PC-3 (cell line): Measurements from ENCODE around the gene AMZ1. TPM values are rescaled to one million over a fixed set of nuclear protein-coding genes. Genes with fewer than 3 reads are reported as not detected.

Experiments used
- ATAC-seq: fragments of 200-7000 bp; cut with Tn5 transposase; 2 replicates; pipeline ENCODE4 v1.9.1; 2020; ENCODE audit warnings: mild to moderate bottlenecking, moderate library complexity
- BruUV-seq: library from RNA; stranded (reverse); fragments of 400-500 nt; replicated peaks from 2 replicates; lab custom pipeline; 2021; lab: Mats Ljungman, UMichigan
- CTCF ChIA-PET: fragments of 300-600 bp; sonication (Branson Sonifier 250); formaldehyde crosslinking; loops from one replicate; lab custom pipeline; 2022; ENCODE audit warnings: antibody characterized with exemption; lab: Charles Lee
- POLR2A ChIA-PET: fragments of 300-600 bp; sonication (Branson Sonifier 250); formaldehyde crosslinking; loops from one replicate; lab custom pipeline; 2022; ENCODE audit warnings: antibody characterized with exemption; ENCODE audit not compliant: unreplicated experiment; lab: Charles Lee
- DNase-seq: peaks from one replicate; pipeline ENCODE4 v3.0.0-alpha.2; 2015
- H2AFZ ChIP-seq: fragments of 300-600 bp; sonication (generic); 2 replicates; pipeline ENCODE4 v1.6.0; 2016; ENCODE audit warnings: antibody characterized with exemption, low read length
- H3F3A ChIP-seq: fragments of 300-600 bp; sonication (generic); one replicate; pipeline ENCODE4 v1.6.0; 2017; ENCODE audit warnings: antibody characterized with exemption, low read length, control low read depth, mild to moderate bottlenecking; ENCODE audit not compliant: unreplicated experiment
- H3K27ac ChIP-seq: fragments of 300-600 bp; sonication (generic); 2 replicates; pipeline ENCODE4 v1.5.1; 2016; ENCODE audit warnings: mild to moderate bottlenecking, low read length
- H3K27me3 ChIP-seq: fragments of 300-600 bp; sonication (generic); 2 replicates; pipeline ENCODE4 v1.6.1; 2016; ENCODE audit warnings: low read length, mixed read lengths
- H3K36me3 ChIP-seq: fragments of 300-600 bp; sonication (generic); 2 replicates; pipeline ENCODE4 v1.6.1; 2016; ENCODE audit warnings: low read depth, mixed run types, low read length, mixed read lengths
- H3K4me1 ChIP-seq: fragments of 300-600 bp; sonication (generic); 2 replicates; pipeline ENCODE4 v1.5.1; 2016; ENCODE audit warnings: low read length; ENCODE audit not compliant: insufficient read depth
- H3K4me2 ChIP-seq: fragments of 300-600 bp; sonication (generic); 2 replicates; pipeline ENCODE4 v1.6.0; 2016; ENCODE audit warnings: low read length
- H3K4me3 ChIP-seq: fragments of 300-600 bp; sonication (generic); 2 replicates; pipeline ENCODE4 v1.5.1; 2016; ENCODE audit warnings: mild to moderate bottlenecking, low read length, mixed read lengths
- H3K79me2 ChIP-seq: fragments of 300-600 bp; sonication (generic); 2 replicates; pipeline ENCODE4 v1.6.1; 2017; ENCODE audit warnings: low read length, mixed read lengths
- H3K9ac ChIP-seq: fragments of 300-600 bp; sonication (generic); 2 replicates; pipeline ENCODE4 v1.6.0; 2016; ENCODE audit warnings: mild to moderate bottlenecking, low read length
- H3K9me2 ChIP-seq: fragments of 300-600 bp; sonication (generic); replicated peaks from 2 replicates; pipeline ENCODE4 v1.6.1; 2016; ENCODE audit warnings: mixed run types, low read length, mixed read lengths
- H3K9me3 ChIP-seq: fragments of 300-600 bp; sonication (generic); 2 replicates; pipeline ENCODE4 v1.6.1; 2016; ENCODE audit warnings: low read length, mixed read lengths
- H4K20me1 ChIP-seq: fragments of 300-600 bp; sonication (generic); 2 replicates; pipeline ENCODE4 v1.6.1; 2016; ENCODE audit warnings: low read length, mixed read lengths
- EZH2 ChIP-seq: fragments of 300-600 bp; sonication (generic); IDR thresholded peaks from one replicate; pipeline ENCODE4 v1.6.1; 2017; ENCODE audit warnings: antibody characterized with exemption, mild to moderate bottlenecking, low read length; ENCODE audit not compliant: unreplicated experiment
- EZH2phosphoT487 ChIP-seq: fragments of 300-600 bp; sonication (generic); IDR thresholded peaks from 2 replicates; pipeline ENCODE4 v1.6.1; 2018; ENCODE audit warnings: mild to moderate bottlenecking, antibody characterized with exemption, low read length, borderline replicate concordance
- intact Hi-C: fragments of 100-400 bp; cut with micrococcal nuclease; formaldehyde crosslinking; loops from 2 replicates; pipeline ENCODE4 v1.9.0; 2023
- total RNA-seq: library from RNA; depleted of rRNA; stranded (reverse); fragments of >200 nt; gene quantifications from 2 replicates; pipeline ENCODE4 v1.2.3, GENCODE V29; 2014
- TF ChIP-seq, protein P1 (sequence below): fragments of 300-600 bp; sonication (generic); conservative IDR thresholded peaks from 2 replicates; pipeline ENCODE4 v1.5.1; 2017; ENCODE audit warnings: antibody characterized with exemption, low read depth, mild to moderate bottlenecking, low read length

The AMZ1 gene
- total RNA-seq, 1 experiment from 2014 or later = not detected

DNA sequence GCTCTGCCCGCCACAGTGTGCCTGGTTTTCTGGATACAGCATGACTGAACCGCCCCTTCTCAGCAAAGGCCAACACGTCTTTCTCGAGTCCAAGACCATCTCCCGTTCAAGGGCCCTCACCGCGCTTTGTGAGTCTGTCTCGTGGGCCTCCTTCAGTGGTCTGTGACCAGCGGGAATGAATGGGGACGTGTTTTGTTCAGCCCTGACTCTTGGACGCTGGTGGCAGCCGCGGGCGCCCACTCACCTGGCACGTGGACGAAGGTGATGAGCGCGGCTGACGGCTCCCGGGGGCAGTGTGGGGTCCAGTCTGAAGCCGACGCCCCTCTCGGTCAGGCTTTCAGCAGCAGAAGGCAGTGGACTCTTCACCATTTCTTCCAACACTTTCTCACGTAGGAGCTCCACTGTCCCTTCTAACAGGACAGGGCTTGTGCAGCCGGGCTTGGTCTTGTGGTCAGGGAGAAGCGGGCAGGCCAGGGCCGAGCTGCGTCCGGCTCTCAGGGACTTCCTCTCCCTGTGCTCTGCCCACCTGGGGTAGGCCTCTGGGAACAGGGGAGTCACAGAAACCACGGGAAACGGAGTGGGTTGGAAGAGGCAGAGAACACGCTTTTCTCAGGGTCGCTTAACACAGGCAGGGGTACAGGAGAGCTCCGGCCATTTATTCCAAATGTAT lies 30.4 kb downstream of the AMZ1 start:
- intact Hi-C loops = no loop called here
- ATAC-seq (no peak), DNase-seq (no peak)
- Histone ChIP-seq H3K27ac (no peak overlapping the region), H3K4me3 (no peak overlapping the region), H3K9ac (no peak overlapping the region), H3K36me3 (no peaks in the 10 kb centered on the region), H3K27me3 (no peaks in the 10 kb centered on the region), H3K79me2 (no peaks in the 10 kb centered on the region), H4K20me1 (no peaks in the 10 kb centered on the region), H3K9me2 (no peaks in the 10 kb centered on the region), H2AFZ (no peak overlapping the region), H3F3A (no peaks in the 10 kb centered on the region), H3K4me2 (no peak overlapping the region), H3K4me1 (0 out of 2 replicates have a peak, but pooled peaks cover 3% of the 10 kb centered on the region), H3K9me3 (no peaks in the 10 kb centered on the region)
- CTCF ChIA-PET = interaction anchor here (0.6 kb wide), 1 partner anchor 25 kb away, joined by 3 read pairs; no protein-coding TSS in a partner anchor
- TF ChIP-seq, protein P1, sequence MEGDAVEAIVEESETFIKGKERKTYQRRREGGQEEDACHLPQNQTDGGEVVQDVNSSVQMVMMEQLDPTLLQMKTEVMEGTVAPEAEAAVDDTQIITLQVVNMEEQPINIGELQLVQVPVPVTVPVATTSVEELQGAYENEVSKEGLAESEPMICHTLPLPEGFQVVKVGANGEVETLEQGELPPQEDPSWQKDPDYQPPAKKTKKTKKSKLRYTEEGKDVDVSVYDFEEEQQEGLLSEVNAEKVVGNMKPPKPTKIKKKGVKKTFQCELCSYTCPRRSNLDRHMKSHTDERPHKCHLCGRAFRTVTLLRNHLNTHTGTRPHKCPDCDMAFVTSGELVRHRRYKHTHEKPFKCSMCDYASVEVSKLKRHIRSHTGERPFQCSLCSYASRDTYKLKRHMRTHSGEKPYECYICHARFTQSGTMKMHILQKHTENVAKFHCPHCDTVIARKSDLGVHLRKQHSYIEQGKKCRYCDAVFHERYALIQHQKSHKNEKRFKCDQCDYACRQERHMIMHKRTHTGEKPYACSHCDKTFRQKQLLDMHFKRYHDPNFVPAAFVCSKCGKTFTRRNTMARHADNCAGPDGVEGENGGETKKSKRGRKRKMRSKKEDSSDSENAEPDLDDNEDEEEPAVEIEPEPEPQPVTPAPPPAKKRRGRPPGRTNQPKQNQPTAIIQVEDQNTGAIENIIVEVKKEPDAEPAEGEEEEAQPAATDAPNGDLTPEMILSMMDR = no peak
- TF ChIP-seq EZH2 (no peak), EZH2phosphoT487 (no peak)
- no TSS peak for BruUV-seq
- POLR2A ChIA-PET = no interaction called here

DNA sequence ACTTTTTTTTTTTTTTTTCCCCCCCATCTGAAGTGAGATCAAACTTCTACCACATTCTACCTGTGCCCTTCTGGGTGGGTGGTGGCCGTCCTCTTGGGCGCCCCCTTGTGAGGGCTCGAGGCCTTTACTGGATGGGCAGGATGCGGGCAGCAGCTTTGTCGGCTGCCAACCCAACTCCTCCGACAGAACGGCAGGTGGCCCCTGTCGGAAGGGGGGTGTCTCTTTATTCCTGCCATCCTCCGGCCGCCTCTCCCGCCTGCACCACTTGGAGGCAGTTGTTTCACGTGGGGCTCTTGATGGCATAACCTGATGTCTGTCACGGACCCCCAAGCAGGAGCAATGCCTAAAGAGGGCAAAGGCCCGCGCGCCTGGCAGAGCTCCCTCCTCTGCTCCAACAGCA lies 31.0 kb downstream of the AMZ1 start:
- peak; percentile 25 for DNase-seq
- no peak overlapping the region for H3K4me2 ChIP-seq
- H3K79me2 ChIP-seq = no peaks in the 10 kb centered on the region
- H2AFZ ChIP-seq = no peak overlapping the region
- H3K36me3 ChIP-seq = no peaks in the 10 kb centered on the region
- no peaks in the 10 kb centered on the region for H3K27me3 ChIP-seq
- no peaks in the 10 kb centered on the region for H3F3A ChIP-seq
- ATAC-seq = no peak
- H4K20me1 ChIP-seq = no peaks in the 10 kb centered on the region
- intact Hi-C loops = no loop called here
- no peaks in the 10 kb centered on the region for H3K9me2 ChIP-seq
- POLR2A ChIA-PET = no interaction called here
- H3K9ac ChIP-seq = no peak overlapping the region
- H3K27ac ChIP-seq = no peak overlapping the region
- 0 out of 2 replicates have a peak, but pooled peaks cover 3% of the 10 kb centered on the region for H3K4me1 ChIP-seq
- BruUV-seq = no TSS peak
- H3K4me3 ChIP-seq = no peak overlapping the region
- TF ChIP-seq EZH2 (no peak), EZH2phosphoT487 (no peak)
- TF ChIP-seq, protein P1 = peak; percentile 56
- CTCF ChIA-PET = interaction anchor here (0.6 to 0.7 kb wide), 2 partner anchors 9 to 25 kb away, joined by 3 to 4 read pairs; no protein-coding TSS in a partner anchor
- no peaks in the 10 kb centered on the region for H3K9me3 ChIP-seq

DNA sequence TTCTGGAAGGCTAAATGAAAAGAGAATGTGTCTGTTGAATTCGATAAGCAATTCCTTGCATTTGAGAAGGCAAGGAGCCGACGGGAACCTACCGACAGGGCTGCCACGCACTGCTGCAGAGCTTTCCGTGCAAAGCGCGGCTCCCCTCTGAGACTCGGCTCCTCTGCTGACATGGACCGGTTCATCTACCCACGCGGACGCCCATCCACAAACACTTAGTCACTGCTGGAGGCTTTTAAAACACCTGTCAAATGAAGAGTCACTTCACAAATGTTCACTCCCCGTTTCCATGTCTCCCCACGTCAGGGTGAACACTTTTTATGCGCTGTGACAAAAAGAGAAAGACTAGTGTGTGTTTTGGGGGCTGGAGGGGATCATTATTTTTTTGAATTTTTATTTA lies 32.0 kb downstream of the AMZ1 start:
- ChIA-PET CTCF (no interaction called here), POLR2A (no interaction called here)
- Histone ChIP-seq H3K27ac (no peak overlapping the region), H3K9ac (no peak overlapping the region), H3K4me1 (0 out of 2 replicates have a peak, but pooled peaks cover 3% of the 10 kb centered on the region), H3K36me3 (no peaks in the 10 kb centered on the region), H3K9me3 (no peaks in the 10 kb centered on the region), H4K20me1 (no peaks in the 10 kb centered on the region), H3K79me2 (no peaks in the 10 kb centered on the region), H3F3A (no peaks in the 10 kb centered on the region), H3K9me2 (no peaks in the 10 kb centered on the region), H2AFZ (no peak overlapping the region), H3K27me3 (no peaks in the 10 kb centered on the region), H3K4me3 (no peak overlapping the region), H3K4me2 (no peak overlapping the region)
- no peak for DNase-seq
- no peak for ATAC-seq
- intact Hi-C loops = loop anchor here (2.0 to 5.0 kb wide), 2 partner anchors 101 to 142 kb away; no protein-coding TSS in a partner anchor
- TF ChIP-seq EZH2 (no peak), EZH2phosphoT487 (no peak)
- TF ChIP-seq, protein P1 = no peak
- no TSS peak for BruUV-seq
